A549 (cell line): Measurements from ENCODE around the gene ADD1. TPM values are rescaled to one million over a fixed set of nuclear protein-coding genes. Genes with fewer than 3 reads are reported as not detected.

Experiments used
- ATAC-seq, 2 experiments: fragments of 200-7000 bp in 1 of 2; fragments of >200 bp in 1 of 2; cut with Nextera tagmentation in 1 of 2; cut with Tn5 transposase in 1 of 2; 3 replicates each; pipeline versions ENCODE4 v1.8.0 to v1.9.1; 2018 to 2020; ENCODE audit warnings: mild to moderate bottlenecking in 1 of 2, moderate library complexity in 1 of 2
- CTCF ChIA-PET: fragments of 300-600 bp; sonication (Branson Sonifier 250); formaldehyde crosslinking; extraction: SDS; loops from one replicate; lab custom pipeline; 2021; ENCODE audit warnings: antibody characterized with exemption, inconsistent platforms; lab: Yijun Ruan, JAX
- POLR2A ChIA-PET: fragments of 350-600 bp; formaldehyde crosslinking; extraction: SDS; loops from one replicate; lab custom pipeline; 2021; ENCODE audit warnings: antibody characterized with exemption, inconsistent platforms; lab: Yijun Ruan, JAX
- DNase-seq, 2 experiments: peaks; one replicate each; pipeline versions ENCODE4 v3.0.0 to v3.0.0-alpha.2; 2011 to 2016; ENCODE audit warnings: low read depth in 1 of 2, low spot score in 1 of 2
- FAIRE-seq: peaks from 2 replicates; lab custom pipeline; 2011; peaks lifted over from hg19 to GRCh38; lab: Jason Lieb, UNC
- H3K27ac ChIP-seq, 2 experiments: fragments of >200 bp; sonication (Bioruptor Twin); formaldehyde crosslinking; 3 replicates each; pipeline ENCODE4 v1.5.1; 2016 to 2017
- H3K4me1 ChIP-seq: fragments of >200 bp; sonication (Bioruptor Twin); formaldehyde crosslinking; 3 replicates; pipeline ENCODE4 v1.6.1; 2016
- H3K4me2 ChIP-seq: fragments of >200 bp; sonication (Bioruptor Twin); formaldehyde crosslinking; 3 replicates; pipeline ENCODE4 v1.6.1; 2016
- H3K4me3 ChIP-seq: fragments of >200 bp; sonication (Bioruptor Twin); formaldehyde crosslinking; 3 replicates; pipeline ENCODE4 v1.5.1; 2016
- H3K9me3 ChIP-seq: fragments of >200 bp; sonication (Bioruptor Twin); formaldehyde crosslinking; 3 replicates; pipeline ENCODE4 v1.6.1; 2016
- ATOH8 ChIP-seq: fragments of 250-450 bp; sonication (Bioruptor Pico); IDR thresholded peaks from 2 replicates; pipeline ENCODE4 v1.5.0; 2020; ENCODE audit warnings: low read depth, mild to moderate bottlenecking, moderate library complexity
- BCL3 ChIP-seq: fragments of >200 bp; sonication (Bioruptor Twin); formaldehyde crosslinking; IDR thresholded peaks from 3 replicates; pipeline ENCODE4 v1.6.1; 2016
- BHLHE40 ChIP-seq: IDR thresholded peaks from 2 replicates; pipeline ENCODE4 v1.6.1; 2012; ENCODE audit warnings: low read depth, low read length, inconsistent platforms
- CEBPB ChIP-seq, 2 experiments: fragments of >200 bp in 1 of 2; sonication (Bioruptor Twin) in 1 of 2; formaldehyde crosslinking in 1 of 2; IDR thresholded peaks; 2 replicates each; pipeline ENCODE4 v1.6.1; 2012 to 2016
- EHMT2 ChIP-seq: fragments of 200-600 bp; sonication (generic); IDR thresholded peaks from 2 replicates; pipeline ENCODE4 v1.6.1; 2016; ENCODE audit warnings: antibody characterized with exemption, low read depth, mild to moderate bottlenecking, moderate library complexity
- FOSB ChIP-seq: fragments of 250-450 bp; sonication (Bioruptor Pico); IDR thresholded peaks from 2 replicates; pipeline ENCODE4 v1.5.0; 2020; ENCODE audit warnings: mild to moderate bottlenecking, moderate library complexity
- FOSL2 ChIP-seq, 2 experiments: fragments of 450-650 bp in 1 of 2; fragments of >200 bp in 1 of 2; sonication (Bioruptor Twin) in 1 of 2; formaldehyde crosslinking; IDR thresholded peaks; 2 replicates each; pipeline versions ENCODE4 v1.5.0 to v1.6.1; 2016 to 2020; ENCODE audit warnings: mild to moderate bottlenecking in 1 of 2, moderate library complexity in 1 of 2
- FOXS1 ChIP-seq: fragments of 250-450 bp; sonication (Bioruptor Pico); IDR thresholded peaks from 2 replicates; pipeline ENCODE4 v1.5.0; 2020; ENCODE audit warnings: mild to moderate bottlenecking, moderate library complexity
- HDAC2 ChIP-seq: fragments of 200-600 bp; sonication (generic); IDR thresholded peaks from 2 replicates; pipeline ENCODE4 v1.6.1; 2016
- JUN ChIP-seq, 2 experiments: fragments of >200 bp; sonication (Bioruptor Twin); formaldehyde crosslinking; IDR thresholded peaks; 2 replicates in 1 of 2; 3 replicates in 1 of 2; pipeline ENCODE4 v1.6.1; 2016 to 2017
- MAFK ChIP-seq: fragments of 450-650 bp; IDR thresholded peaks from 2 replicates; pipeline ENCODE4 v1.6.1; 2014; ENCODE audit not compliant: partially characterized antibody
- MYC ChIP-seq: IDR thresholded peaks from 2 replicates; pipeline ENCODE4 v1.6.1; 2012; ENCODE audit warnings: mild to moderate bottlenecking, inconsistent platforms, low read length, improper control_type of control experiment, borderline replicate concordance
- NPAS2 ChIP-seq: fragments of 250-450 bp; sonication (Bioruptor Pico); IDR thresholded peaks from 2 replicates; pipeline ENCODE4 v1.8.0; 2022; ENCODE audit warnings: mild to moderate bottlenecking, moderate library complexity, borderline replicate concordance
- NR3C1 ChIP-seq: fragments of >200 bp; sonication (Bioruptor Twin); formaldehyde crosslinking; IDR thresholded peaks from 3 replicates; pipeline ENCODE4 v1.6.1; 2017
- REST ChIP-seq: fragments of 200-600 bp; sonication (generic); IDR thresholded peaks from 2 replicates; pipeline ENCODE4 v1.6.1; 2016; ENCODE audit warnings: antibody characterized with exemption, mild to moderate bottlenecking, moderate library complexity
- SREBF2 ChIP-seq: fragments of 450-650 bp; IDR thresholded peaks from 2 replicates; pipeline ENCODE4 v1.6.1; 2014; ENCODE audit warnings: mild to moderate bottlenecking, moderate library complexity
- ZC3H11A ChIP-seq: fragments of 450-650 bp; IDR thresholded peaks from 2 replicates; pipeline ENCODE4 v1.6.1; 2014; ENCODE audit warnings: antibody characterized with exemption, mild to moderate bottlenecking
- WGBS: methylation state at CpG from one replicate; pipeline ENCODE4 v1.1.6; 2017; ENCODE audit errors: missing lambda C conversion rate; 5-methylcytosine and 5-hydroxymethylcytosine counted together
- polyA plus RNA-seq, 4 experiments: library from polyadenylated mRNA; depleted of rRNA in 3 of 4; stranded (reverse); fragments of >200 nt; fragmentation: RNase III in 1 of 4; extraction: RNeasy Plus Mini Kit Qiagen cat#74134 plus additional on column Dnase treatment in 1 of 4; gene quantifications; 2 replicates in 3 of 4; 3 replicates in 1 of 4; pipeline ENCODE4 v1.2.3, GENCODE V29; 2011 to 2017

ADD1 gene
- polyA plus RNA-seq, 2 of the 4 experiments (the other 2 are of a cell fraction) = 59.7 to 60.3 TPM

- no peak for TF ChIP-seq REST
- no peak for TF ChIP-seq NR3C1
- TF ChIP-seq EHMT2 = no peak
Measured at GRCh38 chr4:2817137-2817536, 26.5 kb upstream of the ADD1 start (continued).

- WGBS = 90% methylated on average over 25 of the region's 65 CpGs
Measured at GRCh38 chr4:2817701-2818350, 25.8 kb upstream of the ADD1 start.

GRCh38 chr4:2818351-2818939 lies 25.2 kb upstream of the ADD1 start:
- WGBS = 90% methylated on average over 3 of the region's 54 CpGs
- FAIRE-seq = no peak
- H3K4me3 ChIP-seq = no peak overlapping the region
- no peak for ATAC-seq
- CTCF ChIA-PET = interaction anchor here (1.1 kb wide), 1 partner anchor 13 kb away, joined by 3 read pairs; no protein-coding TSS in a partner anchor
- no peak for TF ChIP-seq HDAC2
- no peak for TF ChIP-seq ATOH8 (CRISPR knock-in tag)
- TF ChIP-seq MAFK = no peak
- TF ChIP-seq MYC = no peak
- TF ChIP-seq BHLHE40 = no peak
- no peak for TF ChIP-seq JUN (IDR thresholded peaks at IDR 0.05)
- TF ChIP-seq BCL3 = no peak
- no peak for TF ChIP-seq SREBF2
- TF ChIP-seq, all 56 proteins: peak for 0
- Histone ChIP-seq H3K4me2 (no peak overlapping the region), H3K4me1 (no peaks in the 10 kb centered on the region), H3K9me3 (no peaks in the 10 kb centered on the region), H3K27ac (no peak overlapping the region)
- no peak for DNase-seq
- POLR2A ChIA-PET = no interaction called here

More at GRCh38 chr4:2817701-2818350, 25.8 kb upstream of the ADD1 start:
- CTCF ChIA-PET = no interaction called here
- POLR2A ChIA-PET = no interaction called here
- no peak overlapping the region for H3K27ac ChIP-seq
- TF ChIP-seq NR3C1 = no peak
- no peak for TF ChIP-seq ZC3H11A
- no peak for TF ChIP-seq NPAS2 (CRISPR knock-in tag)
- no peak for TF ChIP-seq CEBPB (IDR thresholded peaks at IDR 0.05)
- TF ChIP-seq FOSL2 (IDR thresholded peaks at IDR 0.05) = no peak
- TF ChIP-seq FOSL2 (CRISPR knock-in tag; IDR thresholded peaks at IDR 0.05) = no peak
- TF ChIP-seq FOSB (CRISPR knock-in tag) = no peak
- TF ChIP-seq BHLHE40 = no peak
- no peak for TF ChIP-seq FOXS1 (CRISPR knock-in tag)
- H3K4me3 ChIP-seq = no peak overlapping the region
- FAIRE-seq (no peak), ATAC-seq (no peak), DNase-seq (no peak)
- H3K4me2 ChIP-seq = no peak overlapping the region
- H3K4me1 ChIP-seq = no peaks in the 10 kb centered on the region
- H3K9me3 ChIP-seq = no peaks in the 10 kb centered on the region
